WTC11 (cell line): ENCODE results near the gene PRF1. TPM values are rescaled to one million over a fixed set of nuclear protein-coding genes. Genes with fewer than 3 reads are reported as not detected.

Source experiments
- ATAC-seq: fragments of 200-7000 bp; cut with Tn5 transposase; 2 replicates; pipeline ENCODE4 v1.10.0; 2021; ENCODE audit warnings: mild to moderate bottlenecking, moderate library complexity
- CTCF ChIA-PET: fragments of 300-600 bp; sonication (Branson Sonifier 250); formaldehyde crosslinking; loops from one replicate; lab custom pipeline; 2021; ENCODE audit warnings: antibody characterized with exemption; lab: Charles Lee
- POLR2A ChIA-PET: fragments of 350-600 bp; sonication (Branson Sonifier 250); formaldehyde crosslinking; loops from one replicate; lab custom pipeline; 2021; ENCODE audit warnings: antibody characterized with exemption; lab: Charles Lee
- DNase-seq: peaks from one replicate; pipeline ENCODE4 v3.0.0; 2021; ENCODE audit warnings: low spot score
- H3K27ac Mint-ChIP-seq: 2 replicates; pipeline ENCODE4 v1.8.0; 2021; ENCODE audit warnings: mixed read lengths
- H3K27me3 Mint-ChIP-seq: 2 replicates; pipeline ENCODE4 v1.8.0; 2021; ENCODE audit warnings: low read depth, mild to moderate bottlenecking, moderate library complexity, mixed read lengths
- H3K36me3 Mint-ChIP-seq: 2 replicates; pipeline ENCODE4 v1.8.0; 2021; ENCODE audit warnings: mixed read lengths
- H3K4me1 Mint-ChIP-seq: 2 replicates; pipeline ENCODE4 v1.8.0; 2022; ENCODE audit warnings: mixed read lengths
- H3K4me3 Mint-ChIP-seq: 2 replicates; pipeline ENCODE4 v1.8.0; 2021; ENCODE audit warnings: mild to moderate bottlenecking, moderate library complexity, mixed read lengths
- H3K9me3 Mint-ChIP-seq: 2 replicates; pipeline ENCODE4 v1.8.0; 2021; ENCODE audit warnings: mixed read lengths
- ELF4 ChIP-seq: sonication (generic); formaldehyde crosslinking; IDR thresholded peaks from 2 replicates; pipeline ENCODE4 v1.8.1; 2022; ENCODE audit warnings: low read depth, mild to moderate bottlenecking, moderate library complexity, missing genetic modification reagents
- GTF2I ChIP-seq: fragments of 250-450 bp; sonication (Bioruptor Pico); conservative IDR thresholded peaks from 2 replicates; pipeline ENCODE4 v1.4.0; 2021; ENCODE audit warnings: mild to moderate bottlenecking
- JUN ChIP-seq: sonication (generic); formaldehyde crosslinking; IDR thresholded peaks from 2 replicates; pipeline ENCODE4 v1.8.0; 2023; ENCODE audit warnings: mild to moderate bottlenecking, missing genetic modification reagents
- MXD4 ChIP-seq: fragments of 250-450 bp; sonication (Bioruptor Pico); IDR thresholded peaks from 2 replicates; pipeline ENCODE4 v1.8.0; 2021; ENCODE audit warnings: mild to moderate bottlenecking, moderate library complexity, borderline replicate concordance
- MYBL2 ChIP-seq: sonication (generic); formaldehyde crosslinking; IDR thresholded peaks from 2 replicates; pipeline ENCODE4 v1.8.1; 2023; ENCODE audit warnings: mild to moderate bottlenecking, moderate library complexity, missing genetic modification reagents
- NR1H2 ChIP-seq: sonication (generic); formaldehyde crosslinking; IDR thresholded peaks from 2 replicates; pipeline ENCODE4 v1.9.0; 2021; ENCODE audit warnings: mild to moderate bottlenecking, moderate library complexity, missing genetic modification reagents
- NR3C1 ChIP-seq: sonication (generic); formaldehyde crosslinking; conservative IDR thresholded peaks from 2 replicates; pipeline ENCODE4 v1.8.1; 2023; ENCODE audit warnings: low read depth, mild to moderate bottlenecking, missing genetic modification reagents
- RORB ChIP-seq: fragments of 250-450 bp; sonication (Bioruptor Pico); IDR thresholded peaks from 2 replicates; pipeline ENCODE4 v1.9.0; 2021; ENCODE audit warnings: mild to moderate bottlenecking
- SMAD3 ChIP-seq: sonication (generic); formaldehyde crosslinking; IDR thresholded peaks from 2 replicates; pipeline ENCODE4 v1.8.0; 2022; ENCODE audit warnings: missing genetic modification reagents, mild to moderate bottlenecking, borderline replicate concordance
- TEAD4 ChIP-seq: sonication (generic); formaldehyde crosslinking; IDR thresholded peaks from 2 replicates; pipeline ENCODE4 v1.8.0; 2022; ENCODE audit warnings: mild to moderate bottlenecking, missing genetic modification reagents
- ZMAT4 ChIP-seq: fragments of 250-450 bp; sonication (Bioruptor Pico); IDR thresholded peaks from 2 replicates; pipeline ENCODE4 v1.9.0; 2021; ENCODE audit warnings: mild to moderate bottlenecking
- ZNF416 ChIP-seq: fragments of 250-450 bp; sonication (Bioruptor Pico); IDR thresholded peaks from 2 replicates; pipeline ENCODE4 v1.9.0; 2021; ENCODE audit warnings: mild to moderate bottlenecking, inconsistent platforms
- total RNA-seq: library from RNA; stranded (reverse); gene quantifications from 3 replicates; pipeline ENCODE4 v1.2.3, GENCODE V29; 2021
- TF ChIP-seq, protein P1 (sequence below): fragments of 250-450 bp; sonication (Bioruptor Pico); IDR thresholded peaks from 2 replicates; pipeline ENCODE4 v2.1.2; 2022; ENCODE audit warnings: mild to moderate bottlenecking, moderate library complexity
- TF ChIP-seq, protein P2 (sequence below): sonication (generic); formaldehyde crosslinking; IDR thresholded peaks from 2 replicates; pipeline ENCODE4 v1.8.0; 2022; ENCODE audit warnings: missing genetic modification reagents
- TF ChIP-seq, protein P3 (sequence below): fragments of 250-450 bp; sonication (Bioruptor Pico); IDR thresholded peaks from 2 replicates; pipeline ENCODE4 v1.9.0; 2021; ENCODE audit warnings: mild to moderate bottlenecking
- TF ChIP-seq, protein P4 (sequence below): fragments of 250-450 bp; sonication (Bioruptor Pico); IDR thresholded peaks from 2 replicates; pipeline ENCODE4 v1.8.0; 2021; ENCODE audit warnings: mild to moderate bottlenecking

The PRF1 gene
- total RNA-seq, 1 experiment from 2014 or later = 0.11 TPM

DNA sequence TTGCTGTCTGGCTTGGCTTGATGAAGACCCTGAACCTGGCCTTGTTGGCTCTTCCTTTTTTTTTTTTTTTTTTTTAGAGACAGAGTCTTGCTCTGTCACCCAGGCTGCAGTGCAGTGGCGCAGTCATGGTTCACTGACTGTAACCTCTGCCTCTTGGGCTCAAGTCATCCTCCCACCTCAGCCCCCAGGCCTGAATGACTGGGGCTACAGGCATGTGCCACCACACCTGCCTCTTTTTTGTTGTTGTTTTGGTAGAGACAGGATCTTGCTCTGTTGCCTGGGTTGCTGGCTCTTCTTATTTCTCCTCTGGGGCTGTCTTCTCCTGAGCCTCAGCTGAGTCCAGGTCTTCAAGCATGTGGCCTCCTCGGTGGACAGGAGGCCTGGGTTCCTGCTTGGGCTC is 44.7 kb downstream of the PRF1 start (continued):
- TF ChIP-seq, protein P1, sequence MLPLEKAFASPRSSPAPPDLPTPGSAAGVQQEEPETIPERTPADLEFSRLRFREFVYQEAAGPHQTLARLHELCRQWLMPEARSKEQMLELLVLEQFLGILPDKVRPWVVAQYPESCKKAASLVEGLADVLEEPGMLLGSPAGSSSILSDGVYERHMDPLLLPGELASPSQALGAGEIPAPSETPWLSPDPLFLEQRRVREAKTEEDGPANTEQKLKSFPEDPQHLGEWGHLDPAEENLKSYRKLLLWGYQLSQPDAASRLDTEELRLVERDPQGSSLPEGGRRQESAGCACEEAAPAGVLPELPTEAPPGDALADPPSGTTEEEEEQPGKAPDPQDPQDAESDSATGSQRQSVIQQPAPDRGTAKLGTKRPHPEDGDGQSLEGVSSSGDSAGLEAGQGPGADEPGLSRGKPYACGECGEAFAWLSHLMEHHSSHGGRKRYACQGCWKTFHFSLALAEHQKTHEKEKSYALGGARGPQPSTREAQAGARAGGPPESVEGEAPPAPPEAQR (CRISPR knock-in tag) = no peak
- TF ChIP-seq GTF2I (CRISPR knock-in tag) (no peak), TEAD4 (CRISPR knock-in tag) (no peak)

GRCh38 chr10:70557086-70557845 is 45.3 kb downstream of the PRF1 start:
- CTCF ChIA-PET = interaction anchor here (2.6 kb wide), 1 partner anchor 66 kb away, joined by 28 read pairs; no protein-coding TSS in a partner anchor
- H3K36me3 Mint-ChIP-seq = peaks cover 14% of the 10 kb centered on the region
- H3K9me3 Mint-ChIP-seq = no peaks in the 10 kb centered on the region
- no peak overlapping the region for H3K27ac Mint-ChIP-seq
- TF ChIP-seq NR1H2 (CRISPR knock-in tag) = no peak
- TF ChIP-seq MXD4 (CRISPR knock-in tag) = no peak
- no peak for TF ChIP-seq ELF4
- no peak for TF ChIP-seq NR3C1 (CRISPR knock-in tag)
- TF ChIP-seq, protein P2, sequence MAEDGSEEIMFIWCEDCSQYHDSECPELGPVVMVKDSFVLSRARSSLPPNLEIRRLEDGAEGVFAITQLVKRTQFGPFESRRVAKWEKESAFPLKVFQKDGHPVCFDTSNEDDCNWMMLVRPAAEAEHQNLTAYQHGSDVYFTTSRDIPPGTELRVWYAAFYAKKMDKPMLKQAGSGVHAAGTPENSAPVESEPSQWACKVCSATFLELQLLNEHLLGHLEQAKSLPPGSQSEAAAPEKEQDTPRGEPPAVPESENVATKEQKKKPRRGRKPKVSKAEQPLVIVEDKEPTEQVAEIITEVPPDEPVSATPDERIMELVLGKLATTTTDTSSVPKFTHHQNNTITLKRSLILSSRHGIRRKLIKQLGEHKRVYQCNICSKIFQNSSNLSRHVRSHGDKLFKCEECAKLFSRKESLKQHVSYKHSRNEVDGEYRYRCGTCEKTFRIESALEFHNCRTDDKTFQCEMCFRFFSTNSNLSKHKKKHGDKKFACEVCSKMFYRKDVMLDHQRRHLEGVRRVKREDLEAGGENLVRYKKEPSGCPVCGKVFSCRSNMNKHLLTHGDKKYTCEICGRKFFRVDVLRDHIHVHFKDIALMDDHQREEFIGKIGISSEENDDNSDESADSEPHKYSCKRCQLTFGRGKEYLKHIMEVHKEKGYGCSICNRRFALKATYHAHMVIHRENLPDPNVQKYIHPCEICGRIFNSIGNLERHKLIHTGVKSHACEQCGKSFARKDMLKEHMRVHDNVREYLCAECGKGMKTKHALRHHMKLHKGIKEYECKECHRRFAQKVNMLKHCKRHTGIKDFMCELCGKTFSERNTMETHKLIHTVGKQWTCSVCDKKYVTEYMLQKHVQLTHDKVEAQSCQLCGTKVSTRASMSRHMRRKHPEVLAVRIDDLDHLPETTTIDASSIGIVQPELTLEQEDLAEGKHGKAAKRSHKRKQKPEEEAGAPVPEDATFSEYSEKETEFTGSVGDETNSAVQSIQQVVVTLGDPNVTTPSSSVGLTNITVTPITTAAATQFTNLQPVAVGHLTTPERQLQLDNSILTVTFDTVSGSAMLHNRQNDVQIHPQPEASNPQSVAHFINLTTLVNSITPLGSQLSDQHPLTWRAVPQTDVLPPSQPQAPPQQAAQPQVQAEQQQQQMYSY = no peak
- no peak for TF ChIP-seq MYBL2 (CRISPR knock-in tag)
- TF ChIP-seq JUN (CRISPR knock-in tag) = no peak
- TF ChIP-seq, protein P3, sequence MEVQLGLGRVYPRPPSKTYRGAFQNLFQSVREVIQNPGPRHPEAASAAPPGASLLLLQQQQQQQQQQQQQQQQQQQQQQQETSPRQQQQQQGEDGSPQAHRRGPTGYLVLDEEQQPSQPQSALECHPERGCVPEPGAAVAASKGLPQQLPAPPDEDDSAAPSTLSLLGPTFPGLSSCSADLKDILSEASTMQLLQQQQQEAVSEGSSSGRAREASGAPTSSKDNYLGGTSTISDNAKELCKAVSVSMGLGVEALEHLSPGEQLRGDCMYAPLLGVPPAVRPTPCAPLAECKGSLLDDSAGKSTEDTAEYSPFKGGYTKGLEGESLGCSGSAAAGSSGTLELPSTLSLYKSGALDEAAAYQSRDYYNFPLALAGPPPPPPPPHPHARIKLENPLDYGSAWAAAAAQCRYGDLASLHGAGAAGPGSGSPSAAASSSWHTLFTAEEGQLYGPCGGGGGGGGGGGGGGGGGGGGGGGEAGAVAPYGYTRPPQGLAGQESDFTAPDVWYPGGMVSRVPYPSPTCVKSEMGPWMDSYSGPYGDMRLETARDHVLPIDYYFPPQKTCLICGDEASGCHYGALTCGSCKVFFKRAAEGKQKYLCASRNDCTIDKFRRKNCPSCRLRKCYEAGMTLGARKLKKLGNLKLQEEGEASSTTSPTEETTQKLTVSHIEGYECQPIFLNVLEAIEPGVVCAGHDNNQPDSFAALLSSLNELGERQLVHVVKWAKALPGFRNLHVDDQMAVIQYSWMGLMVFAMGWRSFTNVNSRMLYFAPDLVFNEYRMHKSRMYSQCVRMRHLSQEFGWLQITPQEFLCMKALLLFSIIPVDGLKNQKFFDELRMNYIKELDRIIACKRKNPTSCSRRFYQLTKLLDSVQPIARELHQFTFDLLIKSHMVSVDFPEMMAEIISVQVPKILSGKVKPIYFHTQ = no peak
- no peak for TF ChIP-seq SMAD3 (CRISPR knock-in tag)
- TF ChIP-seq ZMAT4 (CRISPR knock-in tag) = no peak
- TF ChIP-seq ZNF416 (CRISPR knock-in tag) = no peak
- TF ChIP-seq RORB (CRISPR knock-in tag) = no peak
- TF ChIP-seq, protein P4, sequence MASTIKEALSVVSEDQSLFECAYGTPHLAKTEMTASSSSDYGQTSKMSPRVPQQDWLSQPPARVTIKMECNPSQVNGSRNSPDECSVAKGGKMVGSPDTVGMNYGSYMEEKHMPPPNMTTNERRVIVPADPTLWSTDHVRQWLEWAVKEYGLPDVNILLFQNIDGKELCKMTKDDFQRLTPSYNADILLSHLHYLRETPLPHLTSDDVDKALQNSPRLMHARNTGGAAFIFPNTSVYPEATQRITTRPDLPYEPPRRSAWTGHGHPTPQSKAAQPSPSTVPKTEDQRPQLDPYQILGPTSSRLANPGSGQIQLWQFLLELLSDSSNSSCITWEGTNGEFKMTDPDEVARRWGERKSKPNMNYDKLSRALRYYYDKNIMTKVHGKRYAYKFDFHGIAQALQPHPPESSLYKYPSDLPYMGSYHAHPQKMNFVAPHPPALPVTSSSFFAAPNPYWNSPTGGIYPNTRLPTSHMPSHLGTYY = no peak
- DNase-seq (peak; percentile 3), ATAC-seq (no peak)
- H3K27me3 Mint-ChIP-seq = no peaks in the 10 kb centered on the region
- peaks cover 21% of the 10 kb centered on the region for H3K4me1 Mint-ChIP-seq
- POLR2A ChIA-PET = no interaction called here
- no peak overlapping the region for H3K4me3 Mint-ChIP-seq
